Measurements from ENCODE around the gene BTN1A1. TPM values are rescaled to one million over a fixed set of nuclear protein-coding genes. Genes with fewer than 3 reads are reported as not detected.

BTN1A1 gene
- total RNA-seq, 2 donors from 2014 or later: not detected

DNA sequence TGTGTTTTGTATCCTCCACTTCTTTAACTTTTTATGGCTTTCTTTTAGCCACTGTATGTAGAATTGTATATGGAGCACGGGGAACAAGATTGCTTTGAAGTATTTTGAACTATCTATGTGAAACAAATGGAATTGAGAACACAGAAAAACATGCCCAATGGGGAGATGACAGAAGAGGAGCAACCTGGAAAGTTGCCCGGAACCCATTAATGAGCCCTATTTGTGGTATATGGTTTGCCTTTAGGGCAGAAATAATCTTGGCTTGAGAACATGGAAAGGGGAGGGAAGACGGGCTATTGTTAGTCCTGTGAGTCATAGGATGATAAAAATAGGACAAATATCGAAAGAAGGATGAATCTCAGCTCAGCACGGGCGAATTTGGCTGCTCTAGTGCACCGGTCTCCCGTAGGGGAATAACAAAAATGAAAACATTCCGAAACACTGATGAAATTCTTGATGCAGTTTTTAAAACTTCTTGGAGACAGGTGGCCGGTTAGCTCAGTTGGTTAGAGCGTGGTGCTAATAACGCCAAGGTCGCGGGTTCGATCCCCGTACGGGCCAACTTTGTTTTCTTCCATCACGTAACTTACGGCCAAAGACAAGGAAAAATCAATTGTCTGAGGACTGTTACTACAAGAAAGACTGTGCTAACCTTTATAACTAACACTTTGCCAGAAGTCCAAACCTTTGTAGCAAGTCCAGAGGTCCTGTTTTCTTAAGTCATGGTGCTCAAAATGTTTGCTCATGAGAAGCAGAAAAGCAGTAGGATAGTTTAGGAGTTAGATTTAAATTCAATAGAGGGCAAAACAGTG, 53.7 kb downstream of the BTN1A1 start:
- WGBS, 2 donors: 0 to 1% methylated on average over 19 of the region's 19 CpGs
- Histone ChIP-seq H3K4me3 (peak overlapping the region in 1 of 2 donors; percentile 17), H3K9me3 (no peaks in the 10 kb centered on the region), H3K4me1 (peaks cover 22% of the 10 kb centered on the region), H3K27ac (peak overlapping the region; percentile 27 to 73 (median 62)), H3K36me3 (replicated peaks in 1 of 2; ENCODE audit: insufficient read depth in 1 of 2, low read depth in 2 of 2) (no peaks in the 10 kb centered on the region), H3K27me3 (peaks cover 0 to 5% of the 10 kb centered on the region in 2 donors)
- DNase-seq (peak; percentile 82 to 88 (median 86)), ATAC-seq (peak; percentile 77)
- intact Hi-C loops (cut with DNase I): no loop called here
- TF ChIP-seq, protein P1, sequence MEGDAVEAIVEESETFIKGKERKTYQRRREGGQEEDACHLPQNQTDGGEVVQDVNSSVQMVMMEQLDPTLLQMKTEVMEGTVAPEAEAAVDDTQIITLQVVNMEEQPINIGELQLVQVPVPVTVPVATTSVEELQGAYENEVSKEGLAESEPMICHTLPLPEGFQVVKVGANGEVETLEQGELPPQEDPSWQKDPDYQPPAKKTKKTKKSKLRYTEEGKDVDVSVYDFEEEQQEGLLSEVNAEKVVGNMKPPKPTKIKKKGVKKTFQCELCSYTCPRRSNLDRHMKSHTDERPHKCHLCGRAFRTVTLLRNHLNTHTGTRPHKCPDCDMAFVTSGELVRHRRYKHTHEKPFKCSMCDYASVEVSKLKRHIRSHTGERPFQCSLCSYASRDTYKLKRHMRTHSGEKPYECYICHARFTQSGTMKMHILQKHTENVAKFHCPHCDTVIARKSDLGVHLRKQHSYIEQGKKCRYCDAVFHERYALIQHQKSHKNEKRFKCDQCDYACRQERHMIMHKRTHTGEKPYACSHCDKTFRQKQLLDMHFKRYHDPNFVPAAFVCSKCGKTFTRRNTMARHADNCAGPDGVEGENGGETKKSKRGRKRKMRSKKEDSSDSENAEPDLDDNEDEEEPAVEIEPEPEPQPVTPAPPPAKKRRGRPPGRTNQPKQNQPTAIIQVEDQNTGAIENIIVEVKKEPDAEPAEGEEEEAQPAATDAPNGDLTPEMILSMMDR (IDR thresholded peaks at IDR 0.05): no peak
- no peak for TF ChIP-seq POLR2A (IDR thresholded peaks at IDR 0.05)

DNA sequence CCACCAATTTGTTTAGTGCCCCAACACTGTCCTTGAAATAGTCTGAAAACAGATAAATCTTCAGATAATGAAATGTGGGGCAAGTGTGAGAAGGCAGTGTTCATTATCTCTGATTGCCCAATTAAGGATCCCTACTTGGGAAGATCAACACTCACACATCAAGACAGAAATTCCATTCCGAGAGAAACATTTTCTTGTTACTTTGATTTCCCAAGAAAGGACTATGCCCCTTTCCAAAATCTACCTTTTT, 54.3 kb downstream of the BTN1A1 start:
- Histone ChIP-seq H3K4me3 (no peak overlapping the region), H3K9me3 (no peaks in the 10 kb centered on the region), H3K27ac (peak overlapping the region in 2 of 4 donors; percentile 68 to 73), H3K4me1 (peaks cover 22% of the 10 kb centered on the region), H3K27me3 (peaks cover 0 to 5% of the 10 kb centered on the region in 2 donors), H3K36me3 (replicated peaks in 1 of 2; ENCODE audit: insufficient read depth in 1 of 2, low read depth in 2 of 2) (no peaks in the 10 kb centered on the region)
- WGBS, 2 donors: 8 to 18% methylated on average over 1 of the region's 1 CpG
- ATAC-seq (no peak), DNase-seq (no peak)
- intact Hi-C loops (cut with DNase I): no loop called here
- TF ChIP-seq, protein P1 (IDR thresholded peaks at IDR 0.05): no peak
- TF ChIP-seq POLR2A (IDR thresholded peaks at IDR 0.05): no peak

DNA sequence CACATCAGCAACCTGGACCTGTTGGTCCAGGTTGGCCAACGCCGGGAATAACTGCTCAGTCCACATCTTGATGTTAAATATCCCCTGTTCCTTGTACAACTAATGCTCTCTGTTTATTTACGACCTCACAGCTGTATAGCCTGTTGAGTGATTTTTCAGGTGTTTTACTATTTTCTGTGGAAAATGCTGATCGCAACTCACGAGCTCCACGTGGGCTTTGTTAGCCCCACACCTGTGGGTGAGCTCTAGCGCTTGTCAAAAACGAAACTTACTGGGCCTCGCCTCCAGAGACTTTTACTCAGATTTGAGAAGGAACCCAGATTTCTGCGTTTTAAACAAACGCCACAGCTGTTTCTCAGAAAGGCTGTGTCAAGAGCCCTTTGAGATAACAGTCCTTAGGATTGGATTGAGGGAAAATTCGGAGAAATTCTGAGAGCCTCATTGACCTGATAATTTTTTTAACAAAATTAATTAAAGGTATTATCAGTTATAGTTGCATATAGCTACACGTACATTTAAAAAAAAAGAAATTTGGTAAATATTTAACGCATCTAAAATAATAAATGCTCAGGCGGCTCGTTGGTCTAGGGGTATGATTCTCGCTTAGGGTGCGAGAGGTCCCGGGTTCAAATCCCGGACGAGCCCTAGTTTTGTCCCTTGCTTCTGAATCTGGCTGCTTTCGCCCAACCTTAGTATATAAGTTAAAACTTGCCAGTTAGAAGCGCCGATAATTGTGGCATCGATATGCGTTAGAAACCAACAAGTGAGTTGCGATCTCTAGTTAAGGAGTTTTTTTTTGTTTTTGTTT, 54.8 kb downstream of the BTN1A1 start:
- intact Hi-C loops (cut with DNase I): no loop called here
- DNase-seq (peak in 1 of 4 donors; percentile 30), ATAC-seq (no peak)
- 9 to 15% methylated on average over 27 of the region's 27 CpGs for WGBS, 2 donors
- Histone ChIP-seq H3K27me3 (peaks cover 0 to 2% of the 10 kb centered on the region in 2 donors), H3K9me3 (no peaks in the 10 kb centered on the region), H3K4me3 (no peak overlapping the region), H3K27ac (peak overlapping the region in 2 of 4 donors; percentile 68 to 73), H3K4me1 (peaks cover 22% of the 10 kb centered on the region), H3K36me3 (replicated peaks in 1 of 2; ENCODE audit: insufficient read depth in 1 of 2, low read depth in 2 of 2) (no peaks in the 10 kb centered on the region)
- TF ChIP-seq, protein P1 (IDR thresholded peaks at IDR 0.05): no peak
- TF ChIP-seq POLR2A (IDR thresholded peaks at IDR 0.05): no peak

DNA sequence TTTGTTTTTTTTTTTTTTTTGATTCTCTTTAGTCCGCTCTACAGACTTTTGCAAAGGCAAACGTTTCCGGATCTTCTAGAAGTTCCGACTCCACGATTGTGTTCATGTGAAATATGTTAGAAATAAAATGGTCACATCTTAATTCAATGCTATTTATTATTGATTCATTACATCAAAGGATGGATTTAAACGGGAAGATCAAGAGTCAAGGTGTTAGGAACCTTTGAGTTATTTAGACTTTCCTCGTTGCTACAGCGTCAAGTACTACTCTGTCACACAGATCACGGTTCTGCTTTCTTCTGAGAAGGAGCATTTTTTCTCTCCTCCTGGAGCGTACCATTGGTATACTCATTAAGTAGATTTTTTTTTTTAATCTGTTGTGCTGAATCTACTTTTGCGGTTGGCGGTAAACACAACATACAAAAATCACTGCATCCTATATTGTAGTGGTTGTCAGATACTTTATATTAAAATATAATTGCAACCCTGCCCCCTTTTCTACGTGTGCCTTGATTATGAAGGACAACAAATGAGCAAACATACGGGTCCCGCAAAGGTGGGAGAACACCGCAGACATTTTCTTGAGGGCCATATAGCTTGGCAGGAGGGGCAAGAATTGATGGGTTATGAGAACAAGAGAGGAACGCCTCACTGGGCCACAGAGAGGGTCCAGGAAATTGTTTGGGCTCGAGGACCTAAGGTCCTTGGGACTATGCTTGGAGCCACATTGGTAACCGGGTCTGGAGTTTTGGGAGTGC, 55.6 kb downstream of the BTN1A1 start:
- ATAC-seq (no peak), DNase-seq (no peak)
- Histone ChIP-seq H3K36me3 (replicated peaks in 1 of 2; ENCODE audit: insufficient read depth in 1 of 2, low read depth in 2 of 2) (no peaks in the 10 kb centered on the region), H3K9me3 (no peaks in the 10 kb centered on the region), H3K4me3 (no peak overlapping the region), H3K27ac (no peak overlapping the region), H3K27me3 (no peaks in the 10 kb centered on the region), H3K4me1 (peaks cover 22% of the 10 kb centered on the region)
- no peak for TF ChIP-seq POLR2A (IDR thresholded peaks at IDR 0.05)
- TF ChIP-seq, protein P1 (IDR thresholded peaks at IDR 0.05): no peak
- 50 to 51% methylated on average over 19 of the region's 19 CpGs for WGBS, 2 donors
- intact Hi-C loops (cut with DNase I): no loop called here
